ENCODE data around the gene KRTAP5-7.

KRTAP5-7 gene

DNA sequence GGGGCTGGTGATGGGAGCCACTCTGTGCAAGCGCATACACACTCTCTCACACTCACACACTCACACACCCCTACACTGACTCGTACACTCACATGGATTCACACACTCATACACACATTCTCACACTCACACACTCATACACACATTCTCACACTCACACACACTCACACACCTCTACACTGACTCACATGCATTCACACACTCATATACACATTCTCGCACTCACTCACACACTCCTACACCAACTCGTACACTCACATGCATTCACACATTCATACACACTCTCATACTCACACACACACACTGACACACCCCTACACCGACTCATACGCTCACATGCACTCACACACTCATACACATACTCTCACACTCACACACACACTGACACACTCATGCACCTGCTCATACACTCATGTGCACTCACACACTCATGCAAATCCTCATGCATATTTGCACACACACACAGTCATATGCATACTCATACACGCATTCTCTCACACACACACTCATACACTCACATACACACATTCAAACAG, 50.5 kb downstream of the KRTAP5-7 start:
- no peak overlapping the region for H3K27ac ChIP-seq
- no peak for DNase-seq (ENCODE audit: low read depth, low spot score)
